ENCODE results near the gene SCAND1.

GRCh38 chr20:35934050-35934449, 20.3 kb downstream of the SCAND1 start:
- TF ChIP-seq EZH2phosphoT487 (IDR thresholded peaks at IDR 0.05; ENCODE audit: insufficient read depth, low read depth), result no peak
- TF ChIP-seq EZH2 (IDR thresholded peaks at IDR 0.05; ENCODE audit: insufficient read depth, poor library complexity, severe bottlenecking), result no peak
